GM21360 (cell line): Measurements from ENCODE around the gene TLCD1.

Source experiments
- ATAC-seq: cut with Tn5 transposase; IDR thresholded peaks from one replicate; pipeline ENCODE4 v1.9.1; 2021; ENCODE audit warnings: mild to moderate bottlenecking, moderate library complexity; ENCODE audit not compliant: unreplicated experiment

Gene TLCD1

GRCh38 chr17:28689011-28689410, 37.0 kb downstream of the TLCD1 start:
- no peak for ATAC-seq

GRCh38 chr17:28688481-28688880, 37.6 kb downstream of the TLCD1 start:
- ATAC-seq = no peak

- no peak for ATAC-seq
These were observed 39.7 kb downstream of the TLCD1 start for GRCh38 chr17:28686296-28686695.

GRCh38 chr17:28685366-28685765, 40.7 kb downstream of the TLCD1 start:
- ATAC-seq = no peak

- ATAC-seq = no peak
These were observed 41.1 kb downstream of the TLCD1 start for GRCh38 chr17:28684963-28685362.

- no peak for ATAC-seq
These were observed 43.4 kb downstream of the TLCD1 start for GRCh38 chr17:28682655-28683054.

GRCh38 chr17:28675980-28676379, 50.1 kb downstream of the TLCD1 start:
- no peak for ATAC-seq

GRCh38 chr17:28675490-28675889, 50.5 kb downstream of the TLCD1 start:
- ATAC-seq = no peak
